NCI-H2227 treated with DMSO at 0.1 percent for 48 hours (cell line): ENCODE results near the gene RRP36.
A peak's percentile ranks its signal among the peaks of the same experiment; 100 is the strongest.
"Not testable (repeated sequence)": the region's sequence is repeated elsewhere in the genome, so short reads cannot be mapped to it uniquely, and the experiment has no call there.

Experiments used
- DNase-seq: peaks from one replicate; lab custom pipeline; 2025; lab: John Stamatoyannopoulos, UW

Gene RRP36

GRCh38 chr6:43037706-43038105 lies 16.3 kb downstream of the RRP36 start:
- DNase-seq: no peak

- no peak for DNase-seq
Observed at GRCh38 chr6:43038727-43039126, 17.3 kb downstream of the RRP36 start.

DNA sequence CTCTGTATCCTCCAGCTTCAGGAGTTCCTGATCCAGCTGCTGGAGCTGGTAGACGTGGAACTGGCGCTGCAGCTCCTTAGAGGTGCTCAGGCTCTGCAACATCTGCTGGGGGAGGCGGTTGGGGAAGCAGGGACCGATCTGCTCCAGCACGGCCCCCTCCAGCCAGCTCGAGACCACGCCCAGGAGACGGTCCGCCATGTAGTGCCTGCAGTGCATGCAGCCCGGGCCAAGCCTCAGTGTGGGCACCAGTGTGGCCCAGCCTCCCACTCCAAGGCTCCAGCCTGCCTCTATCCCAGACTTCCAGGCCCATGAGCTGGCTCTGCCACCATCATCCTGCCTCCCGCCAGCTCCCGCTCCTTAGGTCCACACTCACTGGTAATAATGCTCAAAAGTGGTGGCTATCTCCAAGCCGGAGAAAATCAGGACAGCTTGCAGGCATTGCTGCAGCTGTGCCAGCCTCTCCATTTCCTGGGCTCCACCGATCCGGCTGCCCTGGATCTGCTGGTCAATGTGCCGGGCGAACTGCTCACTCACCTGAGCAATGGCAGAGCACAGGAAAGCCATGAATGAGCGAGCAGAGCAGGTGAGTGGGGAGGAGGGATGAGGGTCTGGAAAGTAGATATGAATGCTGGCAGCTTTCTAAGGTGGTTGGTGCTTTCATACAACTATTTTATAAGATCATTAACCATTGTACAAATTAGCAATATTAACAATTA lies 19.3 kb downstream of the RRP36 start:
- no peak for DNase-seq

GRCh38 chr6:43041475-43041874 lies 20.1 kb downstream of the RRP36 start:
- not testable (repeated sequence) for DNase-seq

DNA sequence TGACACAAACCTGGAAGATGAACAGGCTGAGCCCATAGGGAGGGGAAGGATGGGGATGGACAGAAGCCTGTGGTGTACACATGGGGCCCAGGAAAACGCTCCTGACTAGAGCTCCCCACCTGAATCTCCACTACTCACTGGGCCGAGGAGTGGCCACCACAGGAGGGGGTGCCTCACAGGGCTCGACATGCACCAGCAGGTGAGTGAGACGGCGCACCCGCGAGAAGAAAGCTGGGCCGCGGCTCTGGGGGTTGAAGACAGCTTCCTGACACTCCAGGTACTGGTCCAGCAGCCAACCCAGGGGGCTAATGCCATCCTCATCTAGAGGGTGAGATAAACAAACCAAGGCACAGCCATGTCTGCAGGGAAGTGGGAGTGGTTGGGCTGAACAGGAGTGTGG lies 21.9 kb downstream of the RRP36 start:
- DNase-seq: no peak

GRCh38 chr6:43045371-43045930 lies 24.0 kb downstream of the RRP36 start:
- no peak for DNase-seq

DNA sequence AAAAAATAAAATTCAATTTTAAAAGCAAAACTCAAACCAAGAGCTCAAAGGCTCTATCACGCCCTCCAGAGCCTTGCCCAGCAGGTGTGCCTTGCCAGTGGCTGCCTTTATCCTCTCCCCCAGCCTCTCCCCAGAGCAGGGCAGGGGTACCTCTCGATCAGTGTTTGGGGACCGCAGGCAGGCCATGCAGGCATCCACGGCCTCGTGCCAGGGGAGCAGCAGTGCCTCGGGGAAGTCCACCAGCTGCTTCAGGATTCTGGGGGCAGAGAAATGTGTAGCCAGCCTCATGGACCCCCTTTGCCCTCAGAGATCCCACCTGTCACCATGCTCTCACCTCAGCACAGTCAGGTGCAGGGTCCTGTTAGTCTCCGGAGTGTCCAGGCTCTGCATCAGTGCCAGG lies 26.6 kb downstream of the RRP36 start:
- no peak for DNase-seq

- no peak for DNase-seq
Observed at GRCh38 chr6:43050981-43051380, 29.6 kb downstream of the RRP36 start.

DNA sequence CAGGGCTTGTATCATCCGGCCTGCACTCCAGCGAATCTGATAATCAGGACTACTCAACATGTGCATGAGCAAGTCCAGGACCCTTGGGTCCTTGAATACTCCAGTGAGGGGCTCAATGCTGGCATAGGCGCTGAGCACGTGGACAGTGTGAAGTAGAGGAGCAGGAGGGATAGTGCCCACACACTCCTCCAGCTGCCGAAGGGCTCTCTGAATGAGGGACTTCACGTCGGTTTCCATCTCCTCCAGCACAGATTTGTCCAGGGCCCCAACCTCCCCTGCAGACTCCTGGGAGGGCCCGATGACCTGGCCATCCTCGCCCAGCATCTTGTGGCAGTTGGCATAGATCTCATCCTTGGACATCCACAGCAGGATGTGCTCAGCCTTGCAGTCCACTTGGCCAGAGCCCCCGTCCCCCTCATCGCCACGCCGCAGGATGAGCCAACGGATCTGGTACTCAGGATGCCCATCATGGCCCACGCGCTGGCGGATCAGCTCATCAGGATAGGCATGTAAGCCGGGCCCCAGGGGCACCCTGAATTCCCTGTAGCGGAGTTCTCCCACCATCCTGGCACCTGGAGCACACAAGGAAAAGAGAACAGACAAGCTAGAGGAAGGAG lies 30.9 kb downstream of the RRP36 start:
- DNase-seq: no peak

- no peak for DNase-seq
Observed at GRCh38 chr6:43052842-43053544, 31.6 kb downstream of the RRP36 start.

DNA sequence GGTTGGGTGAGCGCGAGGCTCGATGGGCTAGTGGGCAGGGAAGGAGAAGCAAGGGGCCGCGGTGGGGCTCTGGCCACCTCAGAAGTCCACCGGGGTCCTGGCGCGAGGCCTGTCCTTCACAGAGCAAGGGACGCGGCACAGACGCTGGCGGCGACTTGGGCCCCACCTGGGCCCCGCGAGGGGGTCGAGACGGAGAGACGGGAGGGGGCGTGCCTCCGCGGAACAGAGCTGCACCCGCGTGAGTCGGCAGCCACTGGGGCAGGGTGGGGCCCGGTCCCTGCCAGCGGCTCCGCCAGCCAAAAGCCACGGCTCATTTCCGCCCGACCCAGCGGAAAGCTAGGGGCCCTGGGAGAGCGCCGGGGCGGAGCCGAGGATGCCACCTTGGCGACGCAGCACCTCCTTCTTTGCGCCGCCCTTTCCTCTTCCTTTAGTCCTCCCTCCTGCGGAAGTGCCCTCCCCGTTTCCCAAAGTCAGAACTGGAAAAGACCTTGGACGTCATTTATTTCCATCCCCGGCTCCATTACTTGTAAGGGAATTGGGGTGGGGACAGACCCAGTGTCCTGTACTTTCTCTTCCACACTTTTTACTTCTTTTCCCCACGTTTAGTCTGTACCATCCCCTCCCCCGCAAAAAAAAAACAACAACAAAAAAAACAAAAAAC lies 32.3 kb downstream of the RRP36 start, which contains the start of gene CUL7:
TSS of gene CUL7 (minus strand) at position 307 of the 661 bp plus-strand sequence. CDS start 1,063 bp downstream, outside the sequence.
- DNase-seq: peak; percentile 89

GRCh38 chr6:43054206-43054943 lies 33.0 kb downstream of the RRP36 start:
- no peak for DNase-seq

DNA sequence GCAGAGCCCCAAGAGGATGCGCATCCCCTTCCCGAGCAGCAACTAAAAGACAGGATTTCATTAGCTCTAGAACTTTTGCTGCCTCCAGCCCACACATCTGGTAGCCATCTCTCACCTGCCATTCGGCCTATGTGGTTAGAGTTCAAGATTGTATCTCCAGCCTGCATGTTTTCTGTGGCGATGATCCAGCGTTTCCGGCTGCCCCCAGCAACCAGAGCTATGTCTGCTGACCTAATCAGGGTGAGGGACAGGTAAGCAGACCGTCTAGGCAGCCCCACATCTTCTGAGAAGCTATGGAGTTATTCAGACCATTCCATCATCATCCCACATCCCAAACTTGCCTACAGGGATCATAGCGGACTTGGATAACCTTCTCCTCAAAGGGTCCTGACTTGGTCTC lies 34.5 kb downstream of the RRP36 start:
- DNase-seq: no peak

- DNase-seq: no peak
Observed at GRCh38 chr6:43058531-43058930, 37.1 kb downstream of the RRP36 start.

GRCh38 chr6:43059168-43060033 lies 38.0 kb downstream of the RRP36 start, which contains the start of the genes KLC4 and MRPL2:
TSS of gene KLC4 (plus strand) at chr6:43059631. CDS start at chr6:43061336, 1,705 bp downstream.
TSS of gene MRPL2 (minus strand) at chr6:43059434. CDS start at chr6:43059381, 53 bp downstream.
- peak; percentile 96 for DNase-seq

DNA sequence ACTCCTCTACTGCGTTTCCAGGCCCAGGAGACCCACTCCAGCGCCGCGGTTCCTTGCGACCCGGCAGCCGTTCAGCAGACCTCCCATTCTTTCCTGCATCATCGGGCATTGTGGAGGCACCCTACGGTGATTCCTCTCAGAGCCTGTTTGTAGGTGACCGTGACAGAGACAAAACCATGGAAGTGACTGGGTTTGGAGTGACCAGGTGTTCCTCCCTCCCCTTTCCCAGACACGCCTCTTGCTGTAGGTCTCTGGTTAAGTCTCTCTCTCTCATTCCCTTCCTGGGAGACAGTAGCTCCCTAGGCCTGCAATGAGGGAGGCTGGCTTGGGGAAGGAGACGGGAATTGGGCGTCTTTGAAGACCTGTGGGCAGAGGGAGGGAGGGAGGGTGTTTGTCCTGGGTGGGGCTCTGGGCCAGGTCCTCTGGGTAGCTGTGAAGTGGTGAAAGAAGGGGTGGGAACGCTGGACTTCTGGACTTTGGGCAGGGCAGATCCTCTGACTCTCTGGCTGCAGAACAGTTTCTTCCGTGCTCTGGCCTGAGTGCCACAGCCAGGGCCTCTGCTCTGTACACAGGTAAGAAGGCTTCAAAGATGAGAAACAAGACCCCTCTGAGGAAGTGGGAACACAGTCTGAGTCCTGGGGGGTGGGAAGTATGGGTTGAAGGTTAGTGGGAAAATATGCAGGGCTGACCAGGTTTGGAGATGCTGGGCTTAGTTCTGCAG lies 38.8 kb downstream of the RRP36 start:
- DNase-seq: no peak

DNA sequence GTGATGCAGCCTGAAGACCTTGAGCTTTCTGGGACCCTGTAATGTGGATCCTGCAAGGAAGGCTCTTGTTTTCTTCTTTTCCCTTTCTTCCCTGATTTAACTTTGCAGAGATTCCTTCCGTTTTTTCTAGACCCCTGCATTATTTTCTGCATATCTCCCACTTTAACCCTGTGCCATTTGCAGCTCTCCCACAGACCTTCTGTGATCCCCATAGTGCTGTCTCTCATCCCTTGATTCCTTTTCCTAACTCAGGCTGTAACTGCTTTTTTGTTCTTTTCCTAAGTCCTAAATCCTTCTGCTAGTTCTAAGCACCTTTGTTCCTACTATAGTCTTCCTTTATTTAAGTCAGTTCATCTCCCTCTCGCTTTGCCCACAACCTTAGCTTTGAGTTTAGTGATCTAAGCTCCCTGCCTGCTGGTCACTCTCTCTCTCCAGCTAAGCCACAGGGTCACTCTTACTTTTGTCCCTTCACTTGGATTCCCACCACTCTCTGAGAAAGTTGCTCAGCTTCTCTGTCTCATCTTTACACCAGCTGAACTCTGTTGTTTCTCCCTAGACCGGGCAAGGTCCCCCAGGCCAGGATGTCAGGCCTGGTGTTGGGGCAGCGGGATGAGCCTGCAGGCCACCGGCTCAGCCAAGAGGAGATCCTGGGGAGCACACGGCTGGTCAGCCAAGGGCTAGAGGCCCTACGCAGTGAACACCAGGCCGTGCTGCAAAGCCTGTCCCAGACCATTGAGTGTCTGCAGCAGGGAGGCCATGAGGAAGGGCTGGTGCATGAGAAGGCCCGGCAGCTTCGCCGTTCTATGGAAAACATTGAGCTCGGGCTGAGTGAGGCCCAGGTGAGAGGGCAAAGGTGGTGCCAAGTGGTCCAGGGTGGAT lies 39.6 kb downstream of the RRP36 start:
- no peak for DNase-seq

DNA sequence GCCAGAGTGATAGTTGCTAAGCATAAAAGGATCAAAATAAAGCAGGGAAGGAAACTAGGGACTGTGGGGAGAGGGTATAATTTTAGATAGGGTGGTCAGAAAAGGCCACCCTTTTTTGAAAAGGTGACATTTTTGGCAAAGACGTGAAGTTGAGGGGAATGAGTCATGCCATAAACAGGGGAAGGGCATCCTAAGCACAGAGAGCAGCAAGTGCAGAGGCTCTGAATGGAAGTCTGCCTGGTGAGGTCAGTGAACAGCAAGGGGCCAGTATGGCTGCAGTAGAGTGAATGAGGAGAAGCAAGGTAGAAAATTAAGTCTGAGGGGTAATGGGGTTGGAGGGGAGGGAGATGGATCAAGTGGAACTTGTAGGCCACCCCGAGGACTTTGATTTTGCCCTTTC lies 40.4 kb downstream of the RRP36 start:
- no peak for DNase-seq

- no peak for DNase-seq
Observed at GRCh38 chr6:43062818-43063217, 41.4 kb downstream of the RRP36 start.
